Spleen (tissue), 11 donors: Measurements from ENCODE around the gene FKBP7. TPM values are rescaled to one million over a fixed set of nuclear protein-coding genes. Genes with fewer than 3 reads are reported as not detected.
"Not testable (repeated sequence)": the region's sequence is repeated elsewhere in the genome, so short reads cannot be mapped to it uniquely, and the experiment has no call there.

Source experiments
- DNase-seq: peaks from one replicate; pipeline ENCODE4 v3.0.0-alpha.2; 2020
- H3K27ac ChIP-seq, 8 donors: fragments of 200-600 bp; sonication (generic) in 7 of 8; 1 replicate in 4 of 8; 2 replicates in 4 of 8; pipeline versions ENCODE4 v1.5.0 to v1.8.0; 2016 to 2021; ENCODE audit warnings: inconsistent platforms in 4 of 8, mild to moderate bottlenecking in 4 of 8, moderate library complexity in 1 of 8
- H3K27me3 ChIP-seq, 7 donors: fragments of 200-600 bp; sonication (generic) in 6 of 7; replicated peaks in 1 of 7; 1 replicate in 4 of 7; 2 replicates in 3 of 7; pipeline versions ENCODE4 v1.5.0 to v1.8.0; 2016 to 2021; ENCODE audit warnings: inconsistent platforms in 3 of 7, mild to moderate bottlenecking in 1 of 7
- H3K36me3 ChIP-seq, 6 donors: fragments of 200-600 bp; sonication (generic) in 5 of 6; 1 replicate in 4 of 6; 2 replicates in 2 of 6; pipeline versions ENCODE4 v1.5.0 to v1.8.0; 2016 to 2021; ENCODE audit warnings: inconsistent platforms in 2 of 6
- H3K4me1 ChIP-seq, 6 donors: fragments of 200-600 bp; sonication (generic) in 5 of 6; 1 replicate in 3 of 6; 2 replicates in 3 of 6; pipeline versions ENCODE4 v1.5.0 to v1.8.0; 2016 to 2021; ENCODE audit warnings: inconsistent platforms in 3 of 6
- H3K4me3 ChIP-seq, 8 donors: fragments of 200-600 bp; sonication (generic) in 7 of 8; 1 replicate in 4 of 8; 2 replicates in 4 of 8; pipeline versions ENCODE4 v1.5.0 to v1.8.0; 2016 to 2021; ENCODE audit warnings: inconsistent platforms in 4 of 8, mild to moderate bottlenecking in 4 of 8, moderate library complexity in 2 of 8
- H3K9me3 ChIP-seq, 8 donors: fragments of 200-600 bp; sonication (generic) in 7 of 8; 1 replicate in 4 of 8; 2 replicates in 4 of 8; pipeline versions ENCODE4 v1.5.0 to v1.8.0; 2016 to 2021; ENCODE audit warnings: inconsistent platforms in 4 of 8
- CTCF ChIP-seq, 11 experiments: fragments of 200-600 bp in 7 of 11; fragments of 450-650 bp in 4 of 11; sonication (generic) in 4 of 11; IDR thresholded peaks in 8 of 11; conservative IDR thresholded peaks in 3 of 11; 1 replicate in 7 of 11; 2 replicates in 4 of 11; pipeline versions ENCODE4 v1.4.0 to v1.8.0; 2016 to 2021; ENCODE audit warnings: antibody characterized with exemption in 11 of 11, inconsistent platforms in 4 of 11, mild to moderate bottlenecking in 1 of 11
- POLR2A ChIP-seq, 3 donors: fragments of 450-650 bp; IDR thresholded peaks; one replicate each; pipeline ENCODE4 v1.5.1; 2017; ENCODE audit warnings: antibody characterized with exemption in 3 of 3, mild to moderate bottlenecking in 1 of 3
- POLR2AphosphoS5 ChIP-seq, 3 donors: sonication (generic); formaldehyde crosslinking; IDR thresholded peaks; one replicate each; pipeline ENCODE4 v1.5.1; 2017; ENCODE audit warnings: antibody characterized with exemption in 3 of 3
- WGBS, 5 donors: extraction: QIAGEN DNeasy Blood & Tissue Kit in 3 of 5; methylation state at CpG; one replicate each; pipeline versions ENCODE4 v1.1.5 to v1.1.7; 2013 to 2018; 5-methylcytosine and 5-hydroxymethylcytosine counted together
- intact Hi-C: fragments of 100-400 bp; cut with DNase I; formaldehyde crosslinking; loops from one replicate; pipeline ENCODE4 v1.15.0; 2023; ENCODE audit warnings: low total_unique reads
- polyA plus RNA-seq, 3 donors: library from polyadenylated mRNA; stranded (reverse); fragments of 200-250 nt; gene quantifications; one replicate each; pipeline ENCODE4 v1.2.1, GENCODE V29; 2013
- total RNA-seq, 7 donors: library from RNA; depleted of rRNA in 3 of 7; stranded (reverse); fragments of >200 nt in 3 of 7; fragmentation: NEBNext Ultra II Directional in 4 of 7; extraction: Animal tissue kit (Norgen Biotek cat#: 25700) in 4 of 7; gene quantifications; one replicate each; pipeline versions ENCODE4 v1.1.0 to v1.2.1, GENCODE V29; 2016 to 2021
- donor health status: healthy with polysubstance abuse.
- donor health status: DM: no; HTN: no; CAD: no; lungs with moderate emphysema.
- donor health status: DM: no; HTN: no; CAD: no.
- donor health status: Bipolar disorder and iron deficiency.
- donor health status: healthy.
- donor health status: DM: no; HTN: no; CAD: no.
- donor health status: DM: yes; HTN: yes; CAD: no.

Gene FKBP7
- total and polyA plus RNA-seq, 10 donors, result 1.8 to 5.8 (median 3.6) TPM

DNA sequence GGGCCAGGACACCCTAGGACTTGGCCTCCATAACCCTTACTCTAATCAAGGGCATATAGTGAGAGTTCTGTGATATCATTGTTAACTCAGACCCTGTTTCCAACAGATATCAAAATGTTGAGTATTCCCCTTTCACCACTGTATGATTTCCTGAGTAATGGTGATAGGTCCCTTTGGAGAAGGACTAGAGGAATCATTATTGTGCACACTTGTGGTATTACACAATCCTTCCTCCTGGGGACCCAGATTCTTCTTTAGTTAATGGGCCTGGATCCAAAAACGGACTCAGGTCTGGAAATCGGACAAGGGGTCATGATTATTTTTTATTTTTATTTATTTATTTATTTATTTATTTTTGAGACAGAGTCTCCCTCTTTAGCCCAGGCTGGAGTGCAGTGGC lies 50.9 kb downstream of the FKBP7 start:
- DNase-seq, result no peak
- no peak for TF ChIP-seq CTCF (IDR thresholded peaks at IDR 0.05 in 8 of 11, conservative IDR thresholded peaks at IDR 0.05 in 3 of 11)
- no peak for TF ChIP-seq POLR2A (IDR thresholded peaks at IDR 0.05)
- TF ChIP-seq POLR2AphosphoS5 (IDR thresholded peaks at IDR 0.05), result no peak
- Histone ChIP-seq H3K4me3 (no peak overlapping the region), H3K36me3 (peaks cover 0 to 64% (median 39%) of the 10 kb centered on the region in 6 donors), H3K4me1 (no peaks in the 10 kb centered on the region), H3K27me3 (no peaks in the 10 kb centered on the region), H3K27ac (no peak overlapping the region), H3K9me3 (peaks cover 0 to 30% (median 13%) of the 10 kb centered on the region in 8 donors)
- 79 to 99% (median 89%) methylated on average over 2 of the region's 2 CpGs for WGBS, 5 donors
- intact Hi-C loops, result no loop called here

DNA sequence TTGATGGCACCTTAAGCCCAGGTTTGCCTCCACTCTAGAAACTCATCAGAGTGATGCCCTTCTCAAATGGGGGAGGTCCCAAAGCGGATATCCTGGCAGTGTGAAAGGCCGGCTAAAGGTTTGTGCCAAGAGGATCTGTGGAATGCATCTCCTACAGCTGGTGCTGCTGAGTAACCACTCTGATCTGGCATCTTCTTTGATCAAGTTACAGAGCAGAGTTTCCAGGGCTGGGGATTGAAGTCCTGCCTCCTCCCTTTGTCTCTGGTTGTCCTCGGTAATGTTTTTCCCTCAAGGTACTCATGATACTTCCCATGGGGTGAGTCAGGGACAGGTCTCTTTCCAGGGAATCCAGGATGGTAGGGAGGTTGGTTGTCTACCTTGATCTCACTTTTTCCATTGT lies 52.0 kb downstream of the FKBP7 start:
- WGBS, 5 donors, result 88 to 98% (median 95%) methylated on average over 3 of the region's 3 CpGs
- intact Hi-C loops, result no loop called here
- Histone ChIP-seq H3K27me3 (no peaks in the 10 kb centered on the region), H3K4me3 (no peak overlapping the region), H3K4me1 (no peaks in the 10 kb centered on the region), H3K36me3 (peaks cover 0 to 53% (median 28%) of the 10 kb centered on the region in 6 donors), H3K27ac (no peak overlapping the region), H3K9me3 (peaks cover 0 to 30% (median 13%) of the 10 kb centered on the region in 8 donors)
- no peak for TF ChIP-seq CTCF (IDR thresholded peaks at IDR 0.05 in 8 of 11, conservative IDR thresholded peaks at IDR 0.05 in 3 of 11)
- TF ChIP-seq POLR2A (IDR thresholded peaks at IDR 0.05), result no peak
- no peak for TF ChIP-seq POLR2AphosphoS5 (IDR thresholded peaks at IDR 0.05)
- no peak for DNase-seq

GRCh38 chr2:178425255-178425827 lies 53.1 kb downstream of the FKBP7 start:
- Histone ChIP-seq H3K27me3 (no peaks in the 10 kb centered on the region), H3K4me1 (peaks cover 0 to 3% (median 0%) of the 10 kb centered on the region in 6 donors), H3K9me3 (peaks cover 0 to 30% (median 13%) of the 10 kb centered on the region in 8 donors), H3K4me3 (no peak overlapping the region), H3K36me3 (peaks cover 0 to 42% (median 20%) of the 10 kb centered on the region in 6 donors), H3K27ac (no peak overlapping the region)
- intact Hi-C loops, result no loop called here
- DNase-seq, result no peak
- TF ChIP-seq POLR2A (IDR thresholded peaks at IDR 0.05) (no peak), CTCF (IDR thresholded peaks at IDR 0.05 in 8 of 11, conservative IDR thresholded peaks at IDR 0.05 in 3 of 11) (no peak), POLR2AphosphoS5 (IDR thresholded peaks at IDR 0.05) (no peak)
- WGBS, 5 donors, result 97 to 98% (median 97%) methylated on average over 4 of the region's 4 CpGs

DNA sequence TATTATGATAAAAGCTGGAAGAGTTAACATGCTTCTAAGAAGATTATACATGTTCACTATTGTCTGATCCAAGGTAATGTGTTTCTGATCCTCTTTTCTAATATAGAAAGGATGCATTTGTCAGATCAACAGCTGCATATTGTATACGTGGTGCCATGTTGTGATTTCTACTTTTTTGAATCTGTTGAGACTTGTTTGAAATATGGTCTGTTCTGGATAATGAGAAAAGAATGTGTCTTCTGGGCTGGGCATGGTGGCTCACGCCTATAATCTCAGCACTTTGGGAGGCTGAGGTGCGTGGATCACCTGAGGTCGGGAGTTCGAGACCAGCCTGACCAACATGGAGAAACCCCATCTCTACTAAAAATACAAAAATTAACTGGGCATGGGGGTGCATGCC lies 54.7 kb downstream of the FKBP7 start:
- H3K4me1 ChIP-seq, intact Hi-C loops: not testable (repeated sequence)
- WGBS, 5 donors, result 93 to 98% (median 96%) methylated on average over 5 of the region's 5 CpGs

More for the DNA sequence above, 54.7 kb downstream of the FKBP7 start:
- H3K27me3 ChIP-seq, DNase-seq, H3K4me3 ChIP-seq, H3K27ac ChIP-seq: not testable (repeated sequence)
- Histone ChIP-seq H3K9me3 (peaks cover 0 to 30% (median 13%) of the 10 kb centered on the region in 8 donors), H3K36me3 (peaks cover 0 to 26% (median 8%) of the 10 kb centered on the region in 6 donors)
